ENCODE results near the gene PDE11A. TPM values are rescaled to one million over a fixed set of nuclear protein-coding genes. Genes with fewer than 3 reads are reported as not detected.

The PDE11A gene
- total and polyA plus RNA-seq, 2 of the 13 experiments (the other 11 are each of a cell fraction or from before 2014, with no cell fraction given): 1.2 to 1.7 TPM

GRCh38 chr2:177724398-177725287, 347.9 kb downstream of the PDE11A start:
- in situ Hi-C loops (cut with HindIII; ENCODE audit: extremely low pct_ligation_motif_present, low pct_unique_long_range_greater_than_20kb): loop anchor here (5.0 to 10.0 kb wide), 4 partner anchors 102 to 560 kb away; no protein-coding TSS in a partner anchor
- ChIA-PET CTCF (ENCODE audit: low intra/inter-chr PET ratio, low total read pairs) (interaction anchor here (0.8 to 2.9 kb wide), 4 partner anchors 11 to 390 kb away, joined by 3 to 32 read pairs (median 4); no protein-coding TSS in a partner anchor), POLR2A (no interaction called here)
- ATAC-seq (peak; percentile 94), FAIRE-seq (peak; percentile 90), DNase-seq (ENCODE audit: low spot score) (peak; percentile 47)
- Histone ChIP-seq H3K27ac (ENCODE audit: extremely low read length, insufficient read depth, low read length) (no peak overlapping the region), H3K4me1 (ENCODE audit: insufficient read depth, low read length) (peaks cover 11% of the 10 kb centered on the region), H2AFZ (ENCODE audit: low read length) (no peak overlapping the region), H3K9me3 (ENCODE audit: low read length) (no peaks in the 10 kb centered on the region), H3K4me2 (ENCODE audit: low read depth, low read length) (peak overlapping the region; percentile 13; the same call in 1 of the 2 replicates), H3K27me3 (ENCODE audit: control insufficient read depth in 1 of 2, insufficient read depth in 2 of 2, low read length in 2 of 2) (no peaks in the 10 kb centered on the region), H3K79me2 (ENCODE audit: insufficient read depth, low read length) (no peaks in the 10 kb centered on the region), H4K20me1 (ENCODE audit: insufficient read depth, low read length) (no peaks in the 10 kb centered on the region), H3K9ac (ENCODE audit: insufficient read depth, low read depth, low read length) (no peak overlapping the region), H3K4me3 (replicated peaks in 1 of 3; ENCODE audit: insufficient read depth in 1 of 3, low read depth in 2 of 3, low read length in 3 of 3) (no peak overlapping the region), H3K36me3 (replicated peaks in 1 of 2; ENCODE audit: control insufficient read depth in 1 of 2, insufficient read depth in 2 of 2, low read length in 2 of 2) (no peaks in the 10 kb centered on the region)
- no TSS peak for BruUV-seq (replicated peaks)
- 20% methylated on average over 10 of the region's 10 CpGs for WGBS (ENCODE audit: low lambda C conversion rate)
- intact Hi-C loops (cut with micrococcal nuclease; ENCODE audit: unreplicated experiment): loop anchor here (1.0 to 5.0 kb wide), 6 partner anchors 102 to 562 kb away; no protein-coding TSS in a partner anchor
- TF ChIP-seq RBM39 (IDR thresholded peaks at IDR 0.05; ENCODE audit: low read depth, low read length, poor library complexity, severe bottlenecking) (no peak), WIZ (CRISPR knock-in tag; IDR thresholded peaks at IDR 0.05) (no peak), SRY (CRISPR knock-in tag; IDR thresholded peaks at IDR 0.05) (no peak), FUBP1 (CRISPR knock-in tag; IDR thresholded peaks at IDR 0.05; ENCODE audit: borderline replicate concordance) (0 out of 2 replicates have a peak, but pooled peaks have one; percentile 45), ZNF382 (CRISPR knock-in tag; IDR thresholded peaks at IDR 0.05; ENCODE audit: borderline replicate concordance) (no peak), ZBTB37 (CRISPR knock-in tag; IDR thresholded peaks at IDR 0.05) (no peak), HNF4A (CRISPR knock-in tag; IDR thresholded peaks at IDR 0.05) (no peak), ZSCAN9 (CRISPR knock-in tag; IDR thresholded peaks at IDR 0.05; ENCODE audit: borderline replicate concordance) (0 out of 2 replicates have a peak, but pooled peaks have one; percentile 22), ZBTB20 (CRISPR knock-in tag; IDR thresholded peaks at IDR 0.05; ENCODE audit: borderline replicate concordance, low read depth) (no peak), SALL2 (CRISPR knock-in tag; IDR thresholded peaks at IDR 0.05) (no peak), ZNF879 (CRISPR knock-in tag; IDR thresholded peaks at IDR 0.05) (no peak), BCLAF1 (IDR thresholded peaks at IDR 0.05) (no peak), CHD2 (IDR thresholded peaks at IDR 0.05; ENCODE audit: low read depth, low read length) (no peak), MEIS1 (CRISPR knock-in tag; IDR thresholded peaks at IDR 0.05; ENCODE audit: borderline replicate concordance) (peak; percentile 31; the same call in 1 of the 2 replicates), CREB1 (IDR thresholded peaks at IDR 0.05) (no peak), CREB1 (CRISPR knock-in tag; IDR thresholded peaks at IDR 0.05) (0 out of 2 replicates have a peak, but pooled peaks have one; percentile 28), GLI4 (CRISPR knock-in tag; IDR thresholded peaks at IDR 0.05; ENCODE audit: borderline replicate concordance) (peak; percentile 34; the same call in 1 of the 2 replicates), ESRRA (CRISPR knock-in tag; IDR thresholded peaks at IDR 0.05; ENCODE audit: low read depth) (no peak)
